G401 (cell line): ENCODE measurements around the gene PTS. TPM values are rescaled to one million over a fixed set of nuclear protein-coding genes. Genes with fewer than 3 reads are reported as not detected.

Source experiments
- DNase-seq: peaks from one replicate; pipeline ENCODE4 v3.0.0-alpha.2; 2015; ENCODE audit warnings: low spot score
- in situ Hi-C: cut with HindIII; loops from 2 replicates; pipeline ENCODE4 v1.10.0; 2016; ENCODE audit warnings: low sequenced_read_pairs, mixed read lengths
- total RNA-seq: library from RNA; depleted of rRNA; stranded (reverse); fragments of >200 nt; shearing (Covaris generic); gene quantifications from 2 replicates; pipeline ENCODE4 v1.2.3, GENCODE V29; 2014

The PTS gene
- total RNA-seq, 1 experiment from 2014 or later, result 33.1 TPM

- in situ Hi-C loops, result no loop called here
- no peak for DNase-seq
Observed at GRCh38 chr11:112253605-112254242, 27.5 kb downstream of the PTS start.

DNA sequence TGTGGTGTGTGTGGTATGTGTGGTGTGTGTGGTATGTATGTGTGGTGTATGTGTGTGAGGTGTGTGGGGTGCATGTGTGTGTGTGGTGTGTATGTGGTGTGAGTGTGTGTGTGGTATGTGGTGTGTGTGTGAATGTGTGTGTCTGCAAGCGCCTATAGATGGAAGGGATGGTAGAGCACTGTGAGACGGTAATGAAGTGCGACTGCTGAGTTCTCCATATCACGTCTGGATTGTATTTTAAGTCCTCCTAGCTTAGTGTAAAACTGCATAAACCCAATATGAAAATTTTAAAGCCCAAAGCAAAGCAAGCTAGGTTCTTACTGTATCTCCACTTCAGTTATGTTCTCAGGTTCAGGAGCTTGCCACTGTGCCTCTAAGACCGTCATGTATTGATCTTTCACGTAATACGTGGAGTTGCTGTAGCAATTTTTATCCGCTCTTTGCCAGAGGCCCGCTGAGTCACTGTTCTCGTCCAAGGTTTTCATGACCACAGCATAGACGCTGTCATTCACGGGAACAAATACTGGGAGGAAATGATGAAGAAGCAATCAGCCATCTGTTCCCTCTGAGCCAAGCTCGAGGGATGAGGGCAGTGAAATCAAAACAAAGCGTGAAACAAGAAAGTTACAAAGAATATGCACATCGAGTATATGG, 29.0 kb downstream of the PTS start:
- peak; percentile 68 for DNase-seq
- in situ Hi-C loops, result no loop called here

GRCh38 chr11:112260490-112260889, 34.3 kb downstream of the PTS start, which contains the start of gene PLET1:
Gene PLET1, minus strand, starts transcription at chr11:112260860. Its CDS starts 271 bp downstream, at chr11:112260589.
- in situ Hi-C loops, result no loop called here
- DNase-seq, result no peak

DNA sequence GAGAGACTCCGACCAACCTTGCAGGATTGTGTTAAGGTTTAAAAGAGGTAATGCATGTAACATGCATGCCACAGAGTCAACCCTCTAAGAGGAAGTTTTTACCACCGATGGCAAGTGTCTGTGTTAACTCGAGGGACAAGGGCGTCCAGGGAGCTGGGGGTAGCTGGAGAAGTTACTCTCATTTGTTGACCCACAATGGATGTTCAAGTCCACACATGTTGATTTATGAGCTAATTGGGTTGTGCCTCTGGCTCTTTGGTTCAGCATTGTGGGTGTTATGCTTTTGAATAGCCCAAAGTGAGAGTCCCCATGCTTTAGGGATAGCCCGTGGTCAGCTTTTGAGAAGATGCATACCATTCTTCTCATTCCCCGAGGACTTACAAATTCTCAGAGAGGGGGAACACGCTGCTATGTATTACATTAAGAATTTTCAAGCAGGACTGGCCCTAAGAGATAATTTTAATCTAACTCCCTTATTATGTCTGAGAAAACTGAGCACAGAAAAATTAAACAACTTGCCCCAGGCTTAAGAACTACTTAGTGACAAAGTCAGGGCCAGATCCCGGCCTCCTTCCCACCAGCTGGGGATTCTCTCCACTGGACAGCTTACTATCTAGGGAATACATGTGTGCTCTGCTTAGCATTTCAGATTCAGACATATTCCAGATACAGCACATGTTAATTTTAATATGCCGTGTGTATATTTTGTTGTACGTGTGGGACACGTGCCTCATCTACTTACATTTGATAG, 39.6 kb downstream of the PTS start:
- in situ Hi-C loops, result no loop called here
- no peak for DNase-seq

DNA sequence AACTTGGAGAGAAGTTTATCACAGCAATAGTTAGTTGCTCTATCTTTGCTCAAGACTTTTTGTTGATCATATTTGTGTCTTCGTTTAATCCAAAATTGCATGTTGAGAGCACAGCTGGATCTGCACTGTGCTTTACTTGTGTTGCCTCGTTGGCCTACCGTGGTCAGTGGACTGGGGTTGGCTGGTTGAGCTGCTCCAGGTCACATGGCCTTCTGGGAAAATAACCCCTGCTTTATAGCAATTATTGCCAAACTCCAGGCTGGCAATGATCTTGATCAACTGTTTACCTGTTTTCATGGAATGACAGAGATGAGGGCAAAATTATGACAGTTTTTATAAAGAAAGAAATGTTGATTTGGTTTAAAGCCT, 40.2 kb downstream of the PTS start:
- DNase-seq, result no peak
- in situ Hi-C loops, result no loop called here

- DNase-seq, result no peak
- in situ Hi-C loops, result no loop called here
Observed at GRCh38 chr11:112267188-112267591, 41.0 kb downstream of the PTS start.

GRCh38 chr11:112268406-112268805, 42.2 kb downstream of the PTS start:
- in situ Hi-C loops, result no loop called here
- DNase-seq, result no peak

DNA sequence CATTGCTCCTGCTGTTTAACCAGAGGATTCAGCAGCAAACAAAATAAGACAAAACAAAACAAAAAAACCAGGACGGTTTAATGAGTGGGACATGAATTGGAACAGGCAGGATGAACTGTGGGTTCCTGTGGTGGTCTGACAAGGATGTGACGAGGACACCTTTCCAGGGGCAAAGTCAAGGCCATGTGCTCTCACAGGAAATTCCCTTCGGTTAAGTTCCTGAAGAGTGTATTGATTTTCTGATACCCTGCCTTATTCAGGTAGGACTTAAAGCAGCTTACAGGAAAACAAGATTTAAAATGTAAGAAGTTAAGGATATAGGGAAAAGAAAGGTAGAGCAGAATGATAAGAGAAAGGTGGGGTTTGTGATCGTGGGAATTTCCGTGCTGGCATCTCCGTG, 42.9 kb downstream of the PTS start:
- no peak for DNase-seq
- in situ Hi-C loops, result no loop called here

GRCh38 chr11:112270551-112271180, 44.4 kb downstream of the PTS start:
- in situ Hi-C loops, result no loop called here
- no peak for DNase-seq

GRCh38 chr11:112271242-112271641, 45.0 kb downstream of the PTS start:
- in situ Hi-C loops, result no loop called here
- no peak for DNase-seq

GRCh38 chr11:112273066-112273465, 46.8 kb downstream of the PTS start:
- no peak for DNase-seq
- in situ Hi-C loops, result no loop called here

DNA sequence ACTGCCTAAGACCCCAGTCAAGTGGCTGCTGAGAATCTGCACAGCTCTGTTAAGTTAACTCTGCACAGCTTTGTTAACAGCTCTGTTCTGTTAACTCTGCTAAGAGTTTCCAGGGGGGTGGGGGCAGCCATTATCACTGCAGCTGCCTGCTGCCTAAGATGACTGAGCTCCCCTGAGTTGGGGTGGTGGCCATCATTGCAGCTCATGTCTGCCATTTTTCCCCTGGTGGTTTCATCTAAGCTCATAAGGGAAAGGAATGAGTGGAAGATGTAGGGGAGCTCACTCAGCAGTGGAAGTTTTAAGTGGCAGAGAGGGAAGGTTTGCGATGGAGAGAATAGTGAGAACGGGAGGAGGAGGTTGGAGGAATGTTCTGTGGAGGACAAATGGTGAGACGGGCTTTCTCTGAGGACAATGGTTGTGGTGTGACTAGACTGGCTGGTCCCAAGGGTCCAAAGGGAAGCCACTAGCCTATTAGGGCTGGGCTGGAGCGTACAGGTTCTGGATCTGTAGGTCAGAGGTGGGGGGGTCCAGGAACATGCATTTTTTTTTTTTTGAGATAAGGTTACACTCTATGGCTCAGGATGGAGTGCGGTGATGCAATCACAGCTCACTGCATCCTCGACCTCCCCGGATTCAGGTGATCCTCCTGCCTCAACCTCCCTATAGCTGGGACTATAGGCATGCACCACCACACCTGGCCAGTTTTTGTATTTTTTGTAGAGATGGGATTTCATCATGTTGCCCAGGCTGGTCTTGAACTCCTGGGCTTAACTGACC, 48.0 kb downstream of the PTS start:
- in situ Hi-C loops, result no loop called here
- DNase-seq, result no peak

GRCh38 chr11:112277029-112277428, 50.8 kb downstream of the PTS start:
- no peak for DNase-seq
- in situ Hi-C loops, result no loop called here

DNA sequence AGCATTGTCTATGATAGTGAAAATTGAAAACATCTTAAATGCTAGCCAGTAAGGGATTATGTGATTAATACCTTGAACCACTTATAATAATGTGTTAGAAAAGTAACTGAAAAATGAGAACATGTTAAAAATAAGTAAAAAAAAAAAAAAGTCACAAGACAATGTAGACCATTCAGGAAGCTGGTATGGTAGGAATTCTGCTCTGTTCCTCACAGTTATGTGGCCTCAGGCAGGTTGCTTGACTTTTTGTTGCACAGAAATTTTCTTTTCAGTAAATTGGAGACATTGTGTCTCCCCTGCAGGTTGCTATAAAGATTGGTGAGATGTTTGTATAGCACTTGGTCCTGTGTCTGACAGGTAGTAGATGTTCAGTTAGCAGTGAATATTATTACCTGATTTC, 51.7 kb downstream of the PTS start:
- in situ Hi-C loops, result no loop called here

DNA sequence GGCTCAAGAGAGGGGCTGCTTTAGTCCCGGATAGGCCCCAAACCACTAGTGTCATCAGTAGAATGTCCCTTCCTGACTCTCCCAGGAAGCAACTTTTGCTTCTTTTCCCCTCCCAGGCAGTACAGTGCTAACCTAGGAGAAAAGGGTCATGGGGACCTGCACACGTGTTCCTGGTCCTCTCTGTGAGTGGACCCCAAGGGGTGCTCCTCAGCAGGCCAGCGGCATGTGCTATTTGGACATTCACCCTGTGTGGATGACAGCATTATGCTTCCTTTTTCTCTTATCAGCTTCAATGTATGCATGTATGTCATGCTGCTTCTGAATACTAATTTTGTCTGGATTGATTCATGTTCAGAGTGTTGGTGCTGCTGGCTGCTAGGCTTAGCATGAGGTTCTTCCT, 52.6 kb downstream of the PTS start:
- in situ Hi-C loops, result no loop called here
- no peak for DNase-seq

More for the DNA sequence above, 51.7 kb downstream of the PTS start:
- no peak for DNase-seq

GRCh38 chr11:112279901-112280267, 53.7 kb downstream of the PTS start:
- peak; percentile 65 for DNase-seq
- in situ Hi-C loops, result no loop called here

GRCh38 chr11:112280268-112281126, 54.3 kb downstream of the PTS start:
- in situ Hi-C loops, result no loop called here
- DNase-seq, result peak; percentile 89

DNA sequence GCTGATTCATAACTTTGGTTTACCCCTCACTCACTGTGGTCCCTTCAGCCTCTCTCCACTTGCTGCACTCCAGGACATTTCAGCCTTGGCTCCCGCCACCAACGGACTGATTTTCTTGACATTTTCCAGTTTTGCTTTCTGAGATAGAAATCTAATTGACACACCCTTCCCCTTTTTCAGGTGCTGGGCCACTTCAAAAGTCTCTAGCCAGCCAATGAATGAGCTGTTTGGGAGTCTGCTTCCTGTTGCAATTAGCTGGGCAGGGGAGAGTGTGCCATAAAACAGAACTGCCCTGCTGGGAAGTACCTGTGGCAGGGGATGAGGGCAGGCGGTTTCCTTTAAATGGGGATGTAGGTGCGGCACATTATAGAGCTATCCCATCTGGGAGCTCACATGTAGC, 55.5 kb downstream of the PTS start:
- DNase-seq, result no peak
- in situ Hi-C loops, result no loop called here
